Lower leg skin (tissue), 3 donors: Measurements from ENCODE around the gene HOXC4.

Experiments
- POLR2A ChIP-seq, 2 donors: fragments of 450-650 bp; IDR thresholded peaks; one replicate each; pipeline ENCODE4 v1.6.1; 2016 to 2017; ENCODE audit warnings: antibody characterized with exemption in 2 of 2, mild to moderate bottlenecking in 1 of 2, moderate library complexity in 1 of 2
- TF ChIP-seq, protein P1 (sequence below), 3 donors: fragments of 450-650 bp; IDR thresholded peaks; one replicate each; pipeline ENCODE4 v1.5.1; 2016; ENCODE audit warnings: antibody characterized with exemption in 3 of 3, mild to moderate bottlenecking in 3 of 3, moderate library complexity in 2 of 3

GRCh38 chr12:54042970-54043853 is 10.4 kb upstream of the HOXC4 start:
- TF ChIP-seq, protein P1, sequence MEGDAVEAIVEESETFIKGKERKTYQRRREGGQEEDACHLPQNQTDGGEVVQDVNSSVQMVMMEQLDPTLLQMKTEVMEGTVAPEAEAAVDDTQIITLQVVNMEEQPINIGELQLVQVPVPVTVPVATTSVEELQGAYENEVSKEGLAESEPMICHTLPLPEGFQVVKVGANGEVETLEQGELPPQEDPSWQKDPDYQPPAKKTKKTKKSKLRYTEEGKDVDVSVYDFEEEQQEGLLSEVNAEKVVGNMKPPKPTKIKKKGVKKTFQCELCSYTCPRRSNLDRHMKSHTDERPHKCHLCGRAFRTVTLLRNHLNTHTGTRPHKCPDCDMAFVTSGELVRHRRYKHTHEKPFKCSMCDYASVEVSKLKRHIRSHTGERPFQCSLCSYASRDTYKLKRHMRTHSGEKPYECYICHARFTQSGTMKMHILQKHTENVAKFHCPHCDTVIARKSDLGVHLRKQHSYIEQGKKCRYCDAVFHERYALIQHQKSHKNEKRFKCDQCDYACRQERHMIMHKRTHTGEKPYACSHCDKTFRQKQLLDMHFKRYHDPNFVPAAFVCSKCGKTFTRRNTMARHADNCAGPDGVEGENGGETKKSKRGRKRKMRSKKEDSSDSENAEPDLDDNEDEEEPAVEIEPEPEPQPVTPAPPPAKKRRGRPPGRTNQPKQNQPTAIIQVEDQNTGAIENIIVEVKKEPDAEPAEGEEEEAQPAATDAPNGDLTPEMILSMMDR (IDR thresholded peaks at IDR 0.05): no peak
- no peak for TF ChIP-seq POLR2A (IDR thresholded peaks at IDR 0.05)
